Vagina (tissue), 2 donors: Measurements from ENCODE around the gene GORASP2. TPM values are rescaled to one million over a fixed set of nuclear protein-coding genes. Genes with fewer than 3 reads are reported as not detected.
"Not testable (repeated sequence)": the region's sequence is repeated elsewhere in the genome, so short reads cannot be mapped to it uniquely, and the experiment has no call there.

Experiments
- DNase-seq, 2 donors: peaks; one replicate each; pipeline ENCODE4 v3.0.0-alpha.2; 2017; ENCODE audit errors: extremely low spot score in 2 of 2
- H3K27ac ChIP-seq: fragments of 200-600 bp; sonication (generic); one replicate; pipeline ENCODE4 v1.5.1; 2019
- H3K27me3 ChIP-seq: fragments of 200-600 bp; sonication (generic); one replicate; pipeline ENCODE4 v1.5.1; 2019
- H3K36me3 ChIP-seq, 2 donors: fragments of 200-600 bp; sonication (generic); one replicate each; pipeline ENCODE4 v1.5.1; 2017 to 2019
- H3K4me1 ChIP-seq: fragments of 200-600 bp; sonication (generic); one replicate; pipeline ENCODE4 v1.5.1; 2019
- H3K4me3 ChIP-seq, 2 donors: fragments of 200-600 bp; sonication (generic); 1 replicate in 1 of 2; 2 replicates in 1 of 2; pipeline ENCODE4 v1.5.1; 2016 to 2019
- H3K9me3 ChIP-seq: fragments of 200-600 bp; sonication (generic); one replicate; pipeline ENCODE4 v1.5.1; 2019
- CTCF ChIP-seq, 3 experiments: fragments of 450-650 bp in 2 of 3; fragments of 200-600 bp in 1 of 3; sonication (generic) in 1 of 3; IDR thresholded peaks; one replicate each; pipeline ENCODE4 v1.5.1; 2017 to 2019; ENCODE audit warnings: antibody characterized with exemption in 3 of 3, mild to moderate bottlenecking in 2 of 3, moderate library complexity in 2 of 3
- POLR2A ChIP-seq, 2 donors: fragments of 450-650 bp; IDR thresholded peaks; one replicate each; pipeline ENCODE4 v1.6.1; 2017; ENCODE audit warnings: antibody characterized with exemption in 2 of 2, mild to moderate bottlenecking in 2 of 2, moderate library complexity in 2 of 2
- POLR2AphosphoS5 ChIP-seq, 2 donors: sonication (generic); formaldehyde crosslinking; IDR thresholded peaks; one replicate each; pipeline ENCODE4 v1.9.0; 2017; ENCODE audit warnings: antibody characterized with exemption in 2 of 2, mild to moderate bottlenecking in 2 of 2, low read depth in 1 of 2; ENCODE audit not compliant: insufficient read depth in 1 of 2
- intact Hi-C: fragments of 100-400 bp; cut with DNase I; formaldehyde crosslinking; loops from one replicate; pipeline ENCODE4 v1.15.1; 2023
- total RNA-seq: library from RNA; depleted of rRNA; stranded (reverse); fragments of >200 nt; gene quantifications from one replicate; pipeline ENCODE4 v1.2.3, GENCODE V29; 2016

GORASP2 gene
- total RNA-seq, 1 donor from 2014 or later: 18.2 TPM

GRCh38 chr2:170911314-170911889, 17.7 kb upstream of the GORASP2 start:
- intact Hi-C loops: no loop called here
- TF ChIP-seq POLR2A (IDR thresholded peaks at IDR 0.05) (no peak), POLR2AphosphoS5 (IDR thresholded peaks at IDR 0.05; ENCODE audit: insufficient read depth in 1 of 2, low read depth in 1 of 2) (no peak), CTCF (IDR thresholded peaks at IDR 0.05) (no peak)
- Histone ChIP-seq H3K4me3 (no peak overlapping the region), H3K4me1 (no peaks in the 10 kb centered on the region), H3K36me3 (no peaks in the 10 kb centered on the region), H3K9me3 (peaks cover 7% of the 10 kb centered on the region), H3K27me3 (no peaks in the 10 kb centered on the region), H3K27ac (no peak overlapping the region)
- DNase-seq: no peak

- H3K4me1 ChIP-seq, H3K27ac ChIP-seq, H3K36me3 ChIP-seq, DNase-seq, H3K9me3 ChIP-seq, H3K27me3 ChIP-seq, intact Hi-C loops, H3K4me3 ChIP-seq: not testable (repeated sequence)
Measured at GRCh38 chr2:170914994-170915666, 13.9 kb upstream of the GORASP2 start.

- no peak overlapping the region for H3K27ac ChIP-seq
- no peaks in the 10 kb centered on the region for H3K27me3 ChIP-seq
- no peak for DNase-seq
- no peaks in the 10 kb centered on the region for H3K9me3 ChIP-seq
- H3K4me3 ChIP-seq: no peak overlapping the region
- H3K36me3 ChIP-seq: no peaks in the 10 kb centered on the region
- no peaks in the 10 kb centered on the region for H3K4me1 ChIP-seq
- TF ChIP-seq POLR2AphosphoS5 (IDR thresholded peaks at IDR 0.05; ENCODE audit: insufficient read depth in 1 of 2, low read depth in 1 of 2): no peak
- TF ChIP-seq POLR2A (IDR thresholded peaks at IDR 0.05): no peak
- TF ChIP-seq CTCF (IDR thresholded peaks at IDR 0.05): no peak
- intact Hi-C loops: no loop called here
Measured at GRCh38 chr2:170917219-170917913, 11.7 kb upstream of the GORASP2 start.

- no peaks in the 10 kb centered on the region for H3K4me1 ChIP-seq
Measured at GRCh38 chr2:170917957-170918356, 11.1 kb upstream of the GORASP2 start.

GRCh38 chr2:170921873-170922272, 7.2 kb upstream of the GORASP2 start:
- H3K27ac ChIP-seq, intact Hi-C loops, DNase-seq, H3K4me3 ChIP-seq, H3K4me1 ChIP-seq, H3K36me3 ChIP-seq, H3K9me3 ChIP-seq, H3K27me3 ChIP-seq: not testable (repeated sequence)

More at GRCh38 chr2:170917957-170918356, 11.1 kb upstream of the GORASP2 start:
- no peaks in the 10 kb centered on the region for H3K27me3 ChIP-seq
- TF ChIP-seq POLR2A (IDR thresholded peaks at IDR 0.05) (no peak), POLR2AphosphoS5 (IDR thresholded peaks at IDR 0.05; ENCODE audit: insufficient read depth in 1 of 2, low read depth in 1 of 2) (no peak), CTCF (IDR thresholded peaks at IDR 0.05) (no peak)
- no peak for DNase-seq
- H3K36me3 ChIP-seq: no peaks in the 10 kb centered on the region
- intact Hi-C loops: no loop called here
- H3K27ac ChIP-seq: no peak overlapping the region
- no peak overlapping the region for H3K4me3 ChIP-seq
- no peaks in the 10 kb centered on the region for H3K9me3 ChIP-seq
